BJ (cell line): Measurements from ENCODE around the gene N4BP2. TPM values are rescaled to one million over a fixed set of nuclear protein-coding genes. Genes with fewer than 3 reads are reported as not detected.

Experiments
- CTCF ChIA-PET: fragments of 350-600 bp; formaldehyde crosslinking; extraction: SDS; loops from one replicate; lab custom pipeline; 2021; ENCODE audit warnings: antibody characterized with exemption, inconsistent platforms; lab: Yijun Ruan, JAX
- POLR2A ChIA-PET: fragments of 300-600 bp; sonication (Branson Sonifier 250); formaldehyde crosslinking; extraction: SDS; loops from one replicate; lab custom pipeline; 2021; ENCODE audit warnings: antibody characterized with exemption; lab: Charles Lee
- DNase-seq: peaks from one replicate; pipeline ENCODE4 v3.0.0-alpha.2; 2011; ENCODE audit warnings: low read depth
- H3K27me3 ChIP-seq: 2 replicates; pipeline ENCODE4 v1.6.0; 2011; ENCODE audit warnings: low read length; ENCODE audit not compliant: control insufficient read depth, insufficient read depth
- H3K36me3 ChIP-seq: 2 replicates; pipeline ENCODE4 v1.5.1; 2011; ENCODE audit warnings: low read length; ENCODE audit not compliant: control insufficient read depth, insufficient read depth
- H3K4me3 ChIP-seq: 2 replicates; pipeline ENCODE4 v1.5.1; 2011; ENCODE audit warnings: low read depth, mild to moderate bottlenecking, control low read depth, low read length
- polyA plus RNA-seq: library from polyadenylated mRNA; depleted of rRNA; stranded (reverse); fragments of >200 nt; gene quantifications from 2 replicates; pipeline ENCODE4 v1.2.3, GENCODE V29; 2011
- TF ChIP-seq, protein P1 (sequence below): IDR thresholded peaks from 2 replicates; pipeline ENCODE4 v1.5.1; 2011; ENCODE audit warnings: low read depth, mild to moderate bottlenecking, control low read depth, inconsistent platforms, low read length, moderate library complexity; ENCODE audit not compliant: insufficient read depth

N4BP2 gene
- polyA plus RNA-seq, 1 experiment: 1.5 TPM

GRCh38 chr4:40200875-40201801 lies 144.5 kb downstream of the N4BP2 start:
- Histone ChIP-seq H3K4me3 (no peak overlapping the region), H3K27me3 (peaks cover 5% of the 10 kb centered on the region; the same call in 1 of the 2 replicates), H3K36me3 (no peaks in the 10 kb centered on the region)
- ChIA-PET POLR2A (no interaction called here), CTCF (interaction anchor here (0.7 to 1.1 kb wide), 2 partner anchors 9 to 11 kb away, joined by 3 to 5 read pairs; no protein-coding TSS in a partner anchor)
- TF ChIP-seq, protein P1, sequence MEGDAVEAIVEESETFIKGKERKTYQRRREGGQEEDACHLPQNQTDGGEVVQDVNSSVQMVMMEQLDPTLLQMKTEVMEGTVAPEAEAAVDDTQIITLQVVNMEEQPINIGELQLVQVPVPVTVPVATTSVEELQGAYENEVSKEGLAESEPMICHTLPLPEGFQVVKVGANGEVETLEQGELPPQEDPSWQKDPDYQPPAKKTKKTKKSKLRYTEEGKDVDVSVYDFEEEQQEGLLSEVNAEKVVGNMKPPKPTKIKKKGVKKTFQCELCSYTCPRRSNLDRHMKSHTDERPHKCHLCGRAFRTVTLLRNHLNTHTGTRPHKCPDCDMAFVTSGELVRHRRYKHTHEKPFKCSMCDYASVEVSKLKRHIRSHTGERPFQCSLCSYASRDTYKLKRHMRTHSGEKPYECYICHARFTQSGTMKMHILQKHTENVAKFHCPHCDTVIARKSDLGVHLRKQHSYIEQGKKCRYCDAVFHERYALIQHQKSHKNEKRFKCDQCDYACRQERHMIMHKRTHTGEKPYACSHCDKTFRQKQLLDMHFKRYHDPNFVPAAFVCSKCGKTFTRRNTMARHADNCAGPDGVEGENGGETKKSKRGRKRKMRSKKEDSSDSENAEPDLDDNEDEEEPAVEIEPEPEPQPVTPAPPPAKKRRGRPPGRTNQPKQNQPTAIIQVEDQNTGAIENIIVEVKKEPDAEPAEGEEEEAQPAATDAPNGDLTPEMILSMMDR: no peak
- DNase-seq: no peak

- no peaks in the 10 kb centered on the region for H3K36me3 ChIP-seq
- no peak for DNase-seq
- no peak overlapping the region for H3K4me3 ChIP-seq
- ChIA-PET CTCF (interaction anchor here (0.7 to 1.1 kb wide), 2 partner anchors 8 to 10 kb away, joined by 4 to 5 read pairs; no protein-coding TSS in a partner anchor), POLR2A (no interaction called here)
- H3K27me3 ChIP-seq: peaks cover 5% of the 10 kb centered on the region; the same call in 1 of the 2 replicates
- TF ChIP-seq, protein P1: no peak
Measured at GRCh38 chr4:40201898-40202297, 145.2 kb downstream of the N4BP2 start.

GRCh38 chr4:40202474-40202873 lies 145.8 kb downstream of the N4BP2 start:
- Histone ChIP-seq H3K4me3 (no peak overlapping the region), H3K36me3 (no peaks in the 10 kb centered on the region), H3K27me3 (peaks cover 5% of the 10 kb centered on the region; the same call in 1 of the 2 replicates)
- ChIA-PET CTCF (interaction anchor here (1.1 kb wide), 1 partner anchor 9 kb away, joined by 4 read pairs; no protein-coding TSS in a partner anchor), POLR2A (no interaction called here)
- TF ChIP-seq, protein P1: no peak
- no peak for DNase-seq

DNA sequence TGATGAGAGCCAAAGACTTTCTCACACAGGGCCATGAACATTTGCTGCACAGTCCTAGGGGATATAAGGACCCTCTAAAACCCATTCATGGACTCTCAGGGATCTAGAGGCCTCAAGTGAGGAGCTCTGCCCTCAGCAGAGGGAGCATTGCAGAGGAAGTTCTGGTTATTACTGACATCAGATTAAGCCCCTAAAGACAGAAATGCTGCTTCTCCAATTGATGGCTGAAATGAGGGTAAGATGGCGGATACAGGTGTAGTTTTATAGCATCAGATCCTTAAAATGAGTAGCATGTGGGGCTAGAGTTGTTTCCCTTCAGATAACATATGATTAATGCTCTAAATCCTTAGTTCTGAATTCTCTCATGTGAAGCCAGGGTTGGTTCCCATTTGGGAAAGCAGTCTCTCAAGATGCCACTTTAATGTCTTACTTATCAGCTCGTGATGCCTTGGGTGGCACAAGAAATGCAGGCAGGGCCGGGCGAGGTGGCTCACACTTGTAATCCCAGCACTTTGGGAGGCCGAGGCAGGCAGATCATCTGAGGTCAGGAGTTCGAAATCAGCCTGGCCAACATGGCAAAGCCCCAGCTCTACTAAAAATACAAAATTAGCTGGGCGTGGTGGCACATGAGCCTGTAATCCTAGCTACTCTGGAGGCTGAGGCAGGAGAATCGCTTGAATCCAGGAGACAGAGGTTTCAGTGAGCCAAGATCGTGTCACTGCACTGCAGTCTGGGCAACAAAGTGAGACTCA lies 148.0 kb downstream of the N4BP2 start:
- ChIA-PET POLR2A (no interaction called here), CTCF (interaction anchor here (1.1 kb wide), 1 partner anchor 19 kb away, joined by 3 read pairs; no protein-coding TSS in a partner anchor)

More for the DNA sequence above, 148.0 kb downstream of the N4BP2 start:
- no peak for DNase-seq
- Histone ChIP-seq H3K27me3 (0 out of 2 replicates have a peak, but pooled peaks cover 5% of the 10 kb centered on the region), H3K36me3 (no peaks in the 10 kb centered on the region), H3K4me3 (no peak overlapping the region)
- TF ChIP-seq, protein P1: no peak
